Panc1 (cell line): ENCODE data around the gene CHMP1A.

Experiments used
- TF ChIP-seq, protein P1 (sequence below): fragments of 450-650 bp; IDR thresholded peaks from 2 replicates; pipeline ENCODE4 v1.5.1; 2017; ENCODE audit warnings: mild to moderate bottlenecking
- TF ChIP-seq, protein P2 (sequence below), 2 experiments: IDR thresholded peaks; 2 replicates each; pipeline ENCODE4 v1.6.1; 2011 to 2012; ENCODE audit warnings: low read depth in 2 of 2, control low read depth in 1 of 2, low read length in 1 of 2, mild to moderate bottlenecking in 1 of 2, moderate library complexity in 1 of 2; ENCODE audit not compliant: insufficient read depth in 1 of 2

DNA sequence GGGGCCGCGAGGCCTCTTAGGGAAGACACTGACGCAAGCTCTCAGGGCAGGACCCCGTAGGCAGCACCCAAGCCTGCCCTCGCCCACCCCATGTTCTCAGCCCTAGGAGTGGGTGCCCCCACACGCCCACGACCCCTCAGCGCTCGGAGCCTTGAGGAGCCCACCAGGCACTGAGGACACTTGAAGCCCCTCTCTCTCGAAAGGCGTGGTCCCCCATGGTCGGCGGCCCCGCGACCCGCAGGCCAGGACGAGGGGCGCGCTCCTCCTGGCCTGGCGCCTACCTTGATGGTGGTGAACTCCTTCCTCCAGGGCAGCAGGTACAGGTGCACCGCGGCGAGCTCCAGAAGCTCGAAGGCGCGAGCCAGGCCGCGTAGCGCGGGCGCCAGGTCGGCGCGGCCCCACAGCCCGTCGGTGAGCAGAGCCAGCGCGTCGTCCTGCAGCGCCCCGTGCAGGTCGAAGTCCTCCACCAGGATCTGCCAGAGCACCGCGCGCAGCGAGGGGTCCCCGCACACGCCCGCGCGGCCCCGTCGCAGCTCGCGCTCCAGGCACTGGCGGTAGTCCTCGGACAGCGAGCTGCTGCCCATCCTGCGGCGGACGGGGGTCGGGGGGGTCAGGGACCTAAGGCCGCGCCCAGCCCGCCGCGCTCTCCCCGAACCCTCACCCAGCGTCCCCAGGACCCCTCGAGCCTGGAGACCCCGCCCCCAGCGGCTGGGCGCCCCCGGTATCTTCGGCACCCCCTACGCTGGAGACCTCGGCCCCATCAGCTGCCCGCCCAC, 43.3 kb upstream of the CHMP1A start:
- TF ChIP-seq, protein P1, sequence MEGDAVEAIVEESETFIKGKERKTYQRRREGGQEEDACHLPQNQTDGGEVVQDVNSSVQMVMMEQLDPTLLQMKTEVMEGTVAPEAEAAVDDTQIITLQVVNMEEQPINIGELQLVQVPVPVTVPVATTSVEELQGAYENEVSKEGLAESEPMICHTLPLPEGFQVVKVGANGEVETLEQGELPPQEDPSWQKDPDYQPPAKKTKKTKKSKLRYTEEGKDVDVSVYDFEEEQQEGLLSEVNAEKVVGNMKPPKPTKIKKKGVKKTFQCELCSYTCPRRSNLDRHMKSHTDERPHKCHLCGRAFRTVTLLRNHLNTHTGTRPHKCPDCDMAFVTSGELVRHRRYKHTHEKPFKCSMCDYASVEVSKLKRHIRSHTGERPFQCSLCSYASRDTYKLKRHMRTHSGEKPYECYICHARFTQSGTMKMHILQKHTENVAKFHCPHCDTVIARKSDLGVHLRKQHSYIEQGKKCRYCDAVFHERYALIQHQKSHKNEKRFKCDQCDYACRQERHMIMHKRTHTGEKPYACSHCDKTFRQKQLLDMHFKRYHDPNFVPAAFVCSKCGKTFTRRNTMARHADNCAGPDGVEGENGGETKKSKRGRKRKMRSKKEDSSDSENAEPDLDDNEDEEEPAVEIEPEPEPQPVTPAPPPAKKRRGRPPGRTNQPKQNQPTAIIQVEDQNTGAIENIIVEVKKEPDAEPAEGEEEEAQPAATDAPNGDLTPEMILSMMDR, result no peak; the same call in 1 of the 2 replicates
- TF ChIP-seq, protein P2, sequence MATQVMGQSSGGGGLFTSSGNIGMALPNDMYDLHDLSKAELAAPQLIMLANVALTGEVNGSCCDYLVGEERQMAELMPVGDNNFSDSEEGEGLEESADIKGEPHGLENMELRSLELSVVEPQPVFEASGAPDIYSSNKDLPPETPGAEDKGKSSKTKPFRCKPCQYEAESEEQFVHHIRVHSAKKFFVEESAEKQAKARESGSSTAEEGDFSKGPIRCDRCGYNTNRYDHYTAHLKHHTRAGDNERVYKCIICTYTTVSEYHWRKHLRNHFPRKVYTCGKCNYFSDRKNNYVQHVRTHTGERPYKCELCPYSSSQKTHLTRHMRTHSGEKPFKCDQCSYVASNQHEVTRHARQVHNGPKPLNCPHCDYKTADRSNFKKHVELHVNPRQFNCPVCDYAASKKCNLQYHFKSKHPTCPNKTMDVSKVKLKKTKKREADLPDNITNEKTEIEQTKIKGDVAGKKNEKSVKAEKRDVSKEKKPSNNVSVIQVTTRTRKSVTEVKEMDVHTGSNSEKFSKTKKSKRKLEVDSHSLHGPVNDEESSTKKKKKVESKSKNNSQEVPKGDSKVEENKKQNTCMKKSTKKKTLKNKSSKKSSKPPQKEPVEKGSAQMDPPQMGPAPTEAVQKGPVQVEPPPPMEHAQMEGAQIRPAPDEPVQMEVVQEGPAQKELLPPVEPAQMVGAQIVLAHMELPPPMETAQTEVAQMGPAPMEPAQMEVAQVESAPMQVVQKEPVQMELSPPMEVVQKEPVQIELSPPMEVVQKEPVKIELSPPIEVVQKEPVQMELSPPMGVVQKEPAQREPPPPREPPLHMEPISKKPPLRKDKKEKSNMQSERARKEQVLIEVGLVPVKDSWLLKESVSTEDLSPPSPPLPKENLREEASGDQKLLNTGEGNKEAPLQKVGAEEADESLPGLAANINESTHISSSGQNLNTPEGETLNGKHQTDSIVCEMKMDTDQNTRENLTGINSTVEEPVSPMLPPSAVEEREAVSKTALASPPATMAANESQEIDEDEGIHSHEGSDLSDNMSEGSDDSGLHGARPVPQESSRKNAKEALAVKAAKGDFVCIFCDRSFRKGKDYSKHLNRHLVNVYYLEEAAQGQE (IDR thresholded peaks at IDR 0.05; ENCODE audit: insufficient read depth in 1 of 2, low read depth in 2 of 2, low read length in 1 of 2), result no peak
